Ovary (tissue), 9 donors: ENCODE results near the gene GTF2IRD1. TPM values are rescaled to one million over a fixed set of nuclear protein-coding genes. Genes with fewer than 3 reads are reported as not detected.

ENCODE experiments used
- DNase-seq, 5 donors: peaks; one replicate each; pipeline ENCODE4 v3.0.0-alpha.2; 2019 to 2020
- H3K27ac ChIP-seq, 2 donors: fragments of 200-600 bp; one replicate each; pipeline versions ENCODE4 v1.5.1 to v1.8.0; 2019 to 2022
- H3K27me3 ChIP-seq: fragments of 200-600 bp; one replicate; pipeline ENCODE4 v1.8.0; 2022
- H3K36me3 ChIP-seq: fragments of 200-600 bp; sonication (generic); one replicate; pipeline ENCODE4 v1.5.1; 2019
- H3K4me1 ChIP-seq: one replicate; pipeline ENCODE4 v1.8.1; 2013; ENCODE audit warnings: mild to moderate bottlenecking, moderate library complexity; ENCODE audit not compliant: insufficient read depth
- H3K4me3 ChIP-seq: fragments of 200-600 bp; sonication (generic); one replicate; pipeline ENCODE4 v1.5.1; 2017
- H3K9me3 ChIP-seq, 2 donors: fragments of 200-600 bp in 1 of 2; sonication (generic) in 1 of 2; one replicate each; pipeline versions ENCODE4 v1.5.1 to v1.8.1; 2013 to 2019; ENCODE audit warnings: mild to moderate bottlenecking in 1 of 2, moderate library complexity in 1 of 2
- EP300 ChIP-seq: sonication (generic); formaldehyde crosslinking; IDR thresholded peaks from one replicate; pipeline ENCODE4 v1.6.1; 2017; ENCODE audit warnings: antibody characterized with exemption
- POLR2A ChIP-seq: fragments of 450-650 bp; IDR thresholded peaks from one replicate; pipeline ENCODE4 v1.6.1; 2017; ENCODE audit warnings: antibody characterized with exemption, mild to moderate bottlenecking, moderate library complexity
- WGBS, 3 donors: extraction: QIAGEN DNeasy Blood & Tissue Kit in 1 of 3; methylation state at CpG; one replicate each; pipeline versions ENCODE4 v1.1.5 to v1.1.7; 2013 to 2017; 5-methylcytosine and 5-hydroxymethylcytosine counted together
- intact Hi-C, 4 donors: fragments of 100-400 bp; cut with DNase I; formaldehyde crosslinking; loops; one replicate each; pipeline versions ENCODE4 v1.11.0 to v1.15.1; 2022 to 2023
- polyA plus RNA-seq, 2 donors: library from polyadenylated mRNA; stranded (reverse); fragments of 200-250 nt in 1 of 2; fragments of 350-450 nt in 1 of 2; fragmentation: Illumina TruSeq in 1 of 2; extraction: RNeasy Lipid Tissue Mini Kit (QIAGEN cat#74804) in 1 of 2; gene quantifications; one replicate each; pipeline ENCODE4 v1.2.3, GENCODE V29; 2013 to 2014
- total RNA-seq, 7 donors: library from RNA; depleted of rRNA in 2 of 7; stranded (reverse); fragments of >200 nt in 2 of 7; fragmentation: NEBNext Ultra II Directional in 3 of 7; extraction: Animal tissue kit (Norgen Biotek cat#: 25700) in 3 of 7; gene quantifications; one replicate each; pipeline versions ENCODE4 v1.1.0 to v1.2.4, GENCODE V29; 2016 to 2023
- TF ChIP-seq, protein P1 (sequence below), 3 donors: fragments of 450-650 bp in 2 of 3; fragments of 200-600 bp in 1 of 3; IDR thresholded peaks; one replicate each; pipeline versions ENCODE4 v1.5.1 to v1.8.0; 2016 to 2022; ENCODE audit warnings: antibody characterized with exemption in 3 of 3, mild to moderate bottlenecking in 1 of 3
- donor health status: DM: no; HTN: no; CAD: no; lungs with moderate emphysema.
- donor health status: DM: no; HTN: no; CAD: no.
- donor health status: Bipolar disorder and iron deficiency.
- donor health status: DM: yes; HTN: yes; CAD: no.
- donor health status: DM: no; HTN: no; CAD: no.
- donor health status: DM: yes; HTN: yes; CAD: no.

The GTF2IRD1 gene
- total and polyA plus RNA-seq, 9 donors: 12.0 to 39.0 (median 28.0) TPM

DNA sequence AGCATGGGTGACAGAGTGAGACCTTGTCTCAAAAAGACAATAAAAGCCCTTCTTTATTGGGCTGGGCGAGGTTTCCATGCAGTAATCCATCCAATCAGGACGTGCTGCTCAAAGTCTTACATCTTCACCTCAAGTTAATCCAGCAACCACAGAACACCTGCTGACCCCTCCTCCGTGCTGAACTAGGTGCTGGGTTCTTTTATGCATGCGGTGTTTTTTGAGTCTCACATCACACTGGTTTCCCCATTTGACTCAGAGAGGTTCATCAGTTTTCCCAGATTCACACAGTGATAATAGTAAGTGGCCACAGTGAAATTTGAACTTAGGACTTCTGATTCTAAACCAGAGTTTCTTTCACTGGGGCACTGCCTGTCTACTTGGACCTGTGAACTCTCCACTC is 145.5 kb downstream of the GTF2IRD1 start:
- no peak for TF ChIP-seq POLR2A
- TF ChIP-seq, protein P1, sequence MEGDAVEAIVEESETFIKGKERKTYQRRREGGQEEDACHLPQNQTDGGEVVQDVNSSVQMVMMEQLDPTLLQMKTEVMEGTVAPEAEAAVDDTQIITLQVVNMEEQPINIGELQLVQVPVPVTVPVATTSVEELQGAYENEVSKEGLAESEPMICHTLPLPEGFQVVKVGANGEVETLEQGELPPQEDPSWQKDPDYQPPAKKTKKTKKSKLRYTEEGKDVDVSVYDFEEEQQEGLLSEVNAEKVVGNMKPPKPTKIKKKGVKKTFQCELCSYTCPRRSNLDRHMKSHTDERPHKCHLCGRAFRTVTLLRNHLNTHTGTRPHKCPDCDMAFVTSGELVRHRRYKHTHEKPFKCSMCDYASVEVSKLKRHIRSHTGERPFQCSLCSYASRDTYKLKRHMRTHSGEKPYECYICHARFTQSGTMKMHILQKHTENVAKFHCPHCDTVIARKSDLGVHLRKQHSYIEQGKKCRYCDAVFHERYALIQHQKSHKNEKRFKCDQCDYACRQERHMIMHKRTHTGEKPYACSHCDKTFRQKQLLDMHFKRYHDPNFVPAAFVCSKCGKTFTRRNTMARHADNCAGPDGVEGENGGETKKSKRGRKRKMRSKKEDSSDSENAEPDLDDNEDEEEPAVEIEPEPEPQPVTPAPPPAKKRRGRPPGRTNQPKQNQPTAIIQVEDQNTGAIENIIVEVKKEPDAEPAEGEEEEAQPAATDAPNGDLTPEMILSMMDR (IDR thresholded peaks at IDR 0.05): no peak
- no peak for TF ChIP-seq EP300
- WGBS, 3 donors: 91 to 94% (median 91%) methylated on average over 4 of the region's 4 CpGs
- Histone ChIP-seq H3K9me3 (no peaks in the 10 kb centered on the region), H3K27me3 (no peaks in the 10 kb centered on the region), H3K4me3 (no peak overlapping the region), H3K36me3 (no peaks in the 10 kb centered on the region), H3K27ac (no peak overlapping the region), H3K4me1 (no peaks in the 10 kb centered on the region)
- DNase-seq: no peak
- intact Hi-C loops: no loop called here

DNA sequence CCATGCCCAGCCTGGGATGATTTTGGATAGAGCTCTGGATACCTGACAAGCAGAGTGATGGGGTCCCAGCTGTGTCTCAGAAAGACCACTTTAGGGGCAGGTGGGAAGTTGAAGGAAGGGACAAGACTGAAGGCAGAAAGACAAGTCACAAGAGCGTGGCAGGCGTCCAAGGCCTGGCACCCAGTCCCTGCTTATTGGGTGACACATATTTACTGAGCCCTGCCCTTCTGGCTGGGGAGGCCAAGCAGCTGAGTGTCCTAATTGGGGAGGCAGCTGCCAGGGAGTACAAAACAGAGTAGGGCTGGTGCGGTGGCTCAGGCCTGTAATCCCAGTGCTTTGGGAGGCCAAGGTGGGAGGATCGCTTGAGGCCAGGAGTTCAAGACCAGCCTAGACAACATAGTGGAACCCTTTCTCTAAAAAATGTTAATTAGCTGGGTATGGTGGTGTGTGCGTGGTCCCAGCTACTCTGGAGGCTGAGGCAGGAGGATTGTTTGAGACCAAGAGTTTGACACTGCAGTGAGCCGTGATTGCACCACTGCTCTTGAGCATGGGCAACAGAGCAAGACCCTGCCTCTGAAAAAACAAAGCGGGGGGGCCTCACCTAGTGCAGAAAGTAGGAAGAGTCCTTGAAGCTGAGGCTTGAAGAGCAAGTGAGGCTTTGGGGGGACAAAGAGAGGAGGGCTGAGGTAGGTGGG is 150.8 kb downstream of the GTF2IRD1 start:
- intact Hi-C loops: no loop called here
- TF ChIP-seq EP300: no peak
- no peak for TF ChIP-seq POLR2A
- TF ChIP-seq, protein P1 (IDR thresholded peaks at IDR 0.05): no peak
- H3K9me3 ChIP-seq: no peaks in the 10 kb centered on the region
- no peak overlapping the region for H3K27ac ChIP-seq
- H3K4me3 ChIP-seq: no peak overlapping the region
- H3K4me1 ChIP-seq: peaks cover 5% of the 10 kb centered on the region
- 94 to 95% (median 94%) methylated on average over 7 of the region's 7 CpGs for whole genome bisulfite sequencing, 3 donors
- no peaks in the 10 kb centered on the region for H3K36me3 ChIP-seq
- no peaks in the 10 kb centered on the region for H3K27me3 ChIP-seq
- no peak for DNase-seq

DNA sequence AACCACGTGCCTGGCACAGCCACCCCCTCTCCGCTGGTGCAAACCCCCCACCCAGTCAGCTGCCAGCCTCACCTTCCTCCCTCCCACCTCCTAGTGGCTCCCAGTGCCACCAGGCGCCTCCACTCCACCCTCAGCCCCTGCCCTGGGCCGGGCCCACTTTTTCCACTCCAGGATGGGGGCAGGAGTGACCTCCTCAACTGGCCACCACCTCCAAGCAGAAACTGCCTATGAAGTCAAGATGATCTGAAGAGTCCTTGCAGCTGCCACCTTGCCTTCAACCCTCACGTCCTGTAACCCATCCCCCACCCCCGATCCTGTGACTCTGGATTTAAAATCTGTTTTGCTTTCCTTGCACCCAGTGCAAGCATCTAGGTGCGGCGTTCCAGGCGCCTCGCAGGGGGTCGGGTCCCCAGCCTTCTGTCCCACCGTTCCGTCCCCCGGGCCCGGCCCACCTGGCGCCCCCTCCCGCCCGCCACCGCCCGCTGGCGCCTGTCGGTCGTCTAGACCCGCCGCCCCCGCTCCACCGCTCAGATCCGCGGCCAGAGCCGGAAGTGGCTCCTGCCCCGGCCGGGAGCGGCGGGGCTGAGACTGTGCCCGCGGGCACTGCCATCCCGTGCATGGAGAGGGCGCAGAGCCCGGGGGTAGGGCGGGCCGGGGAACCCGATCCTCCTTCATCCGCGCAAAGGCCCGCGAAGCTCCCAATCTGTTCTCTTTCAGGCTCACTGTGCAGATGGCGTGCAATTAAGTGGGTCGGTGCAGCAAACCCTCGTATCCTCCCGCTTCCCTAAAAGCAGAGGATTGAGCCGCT is 152.6 kb downstream of the GTF2IRD1 start:
- 8 to 20% (median 11%) methylated on average over 25 to 51 of the region's 51 CpGs for WGBS, 3 donors
- Histone ChIP-seq H3K9me3 (no peaks in the 10 kb centered on the region), H3K4me1 (peaks cover 5% of the 10 kb centered on the region), H3K27me3 (no peaks in the 10 kb centered on the region), H3K27ac (peak overlapping the region in 1 of 2 donors; percentile 26), H3K4me3 (peak overlapping the region; percentile 40), H3K36me3 (no peaks in the 10 kb centered on the region)
- intact Hi-C loops: no loop called here
- TF ChIP-seq, protein P1 (IDR thresholded peaks at IDR 0.05): no peak
- TF ChIP-seq EP300 (no peak), POLR2A (no peak)
- peak in 3 of 5 donors; percentile 35 to 58 (median 49) for DNase-seq

DNA sequence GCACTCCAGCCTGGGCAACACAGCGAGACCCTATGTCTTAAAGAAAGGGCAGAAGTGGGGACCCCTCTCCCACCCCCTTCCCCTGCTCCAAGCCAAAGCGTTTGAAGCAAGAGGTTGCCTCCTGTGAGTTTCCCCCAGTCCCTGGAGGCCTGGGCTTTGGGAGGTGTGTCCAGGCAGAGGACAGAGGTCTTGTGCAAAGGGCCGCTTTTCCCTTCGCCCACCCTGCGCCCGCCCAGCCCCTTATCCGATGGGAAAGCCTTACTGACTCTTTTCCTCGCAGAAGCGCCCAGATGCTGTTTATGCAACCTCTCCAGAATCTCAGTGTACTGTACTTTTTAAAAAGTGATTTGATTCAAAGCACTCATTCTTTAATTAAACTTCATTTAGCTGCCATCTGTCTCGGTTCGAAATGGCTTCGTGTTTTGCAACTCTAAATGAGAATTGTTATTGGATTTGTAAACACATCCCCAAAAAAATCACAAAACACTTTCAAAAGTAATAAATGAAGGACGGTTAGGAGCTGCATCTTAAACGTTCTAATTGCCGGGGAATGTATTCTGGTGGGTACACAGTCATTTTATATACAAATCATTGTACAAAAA is 153.3 kb downstream of the GTF2IRD1 start:
- WGBS, 3 donors: 49 to 75% (median 51%) methylated on average over 15 of the region's 15 CpGs
- Histone ChIP-seq H3K27me3 (no peaks in the 10 kb centered on the region), H3K36me3 (no peaks in the 10 kb centered on the region), H3K9me3 (no peaks in the 10 kb centered on the region), H3K27ac (no peak overlapping the region), H3K4me3 (peak overlapping the region; percentile 40), H3K4me1 (peaks cover 5% of the 10 kb centered on the region)
- intact Hi-C loops: no loop called here
- DNase-seq: no peak
- TF ChIP-seq, protein P1 (IDR thresholded peaks at IDR 0.05): no peak
- no peak for TF ChIP-seq POLR2A
- no peak for TF ChIP-seq EP300
